Neuron (in vitro differentiated cells): ENCODE results near the gene SH2D3C.

Experiments used
- H2AFZ ChIP-seq: one replicate; pipeline ENCODE4 v1.6.1; 2013; ENCODE audit warnings: low read depth, mild to moderate bottlenecking, inconsistent platforms, low read length, moderate library complexity
- H3K27me3 ChIP-seq: one replicate; pipeline ENCODE4 v1.6.1; 2013; ENCODE audit warnings: low read length; ENCODE audit not compliant: insufficient read depth
- H3K36me3 ChIP-seq: one replicate; pipeline ENCODE4 v1.6.1; 2013; ENCODE audit warnings: low read length; ENCODE audit not compliant: insufficient read depth
- H3K4me1 ChIP-seq: one replicate; pipeline ENCODE4 v1.6.1; 2013; ENCODE audit warnings: low read length; ENCODE audit not compliant: insufficient read depth
- H3K4me3 ChIP-seq: 2 replicates; pipeline ENCODE4 v1.5.1; 2013; ENCODE audit warnings: mild to moderate bottlenecking, low read length, moderate library complexity
- H3K9me3 ChIP-seq: one replicate; pipeline ENCODE4 v1.6.1; 2013; ENCODE audit warnings: low read length

Gene SH2D3C

DNA sequence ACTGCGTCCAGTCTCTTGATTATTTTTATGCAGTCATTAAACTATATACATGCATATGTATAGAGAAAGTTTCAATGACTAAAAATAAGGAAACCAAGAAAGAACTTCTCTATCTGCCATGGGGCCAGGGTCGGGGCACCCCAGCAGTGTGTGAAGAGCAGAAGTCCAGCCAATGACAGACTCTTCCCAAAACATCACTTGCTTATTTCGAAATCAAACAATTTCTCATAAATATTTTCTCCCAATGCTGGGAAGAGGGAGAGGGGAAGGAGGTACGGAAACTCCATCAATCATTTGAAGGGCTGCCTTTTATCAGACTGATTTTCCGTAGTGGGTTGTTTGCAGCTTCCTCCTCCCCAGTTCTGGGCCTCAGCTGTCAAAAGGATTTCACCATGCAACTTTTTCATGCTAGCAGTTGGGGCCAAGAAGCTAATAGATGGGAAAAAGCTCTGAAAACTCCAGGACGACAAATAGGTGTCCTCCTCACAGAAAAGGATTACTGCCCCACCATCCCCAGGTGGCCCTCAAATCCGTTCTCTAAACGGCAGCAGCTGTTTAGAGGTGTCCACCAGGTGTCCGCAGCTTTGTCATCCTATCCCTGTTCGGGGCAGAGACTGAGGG lies 23.6 kb upstream of the SH2D3C start:
- no peaks in the 10 kb centered on the region for H3K27me3 ChIP-seq
- H3K36me3 ChIP-seq, result peaks cover 12% of the 10 kb centered on the region
- peaks cover 17% of the 10 kb centered on the region for H3K4me1 ChIP-seq
- H3K4me3 ChIP-seq, result peak overlapping the region; percentile 62
- H2AFZ ChIP-seq, result peak overlapping the region; percentile 88
- no peaks in the 10 kb centered on the region for H3K9me3 ChIP-seq

DNA sequence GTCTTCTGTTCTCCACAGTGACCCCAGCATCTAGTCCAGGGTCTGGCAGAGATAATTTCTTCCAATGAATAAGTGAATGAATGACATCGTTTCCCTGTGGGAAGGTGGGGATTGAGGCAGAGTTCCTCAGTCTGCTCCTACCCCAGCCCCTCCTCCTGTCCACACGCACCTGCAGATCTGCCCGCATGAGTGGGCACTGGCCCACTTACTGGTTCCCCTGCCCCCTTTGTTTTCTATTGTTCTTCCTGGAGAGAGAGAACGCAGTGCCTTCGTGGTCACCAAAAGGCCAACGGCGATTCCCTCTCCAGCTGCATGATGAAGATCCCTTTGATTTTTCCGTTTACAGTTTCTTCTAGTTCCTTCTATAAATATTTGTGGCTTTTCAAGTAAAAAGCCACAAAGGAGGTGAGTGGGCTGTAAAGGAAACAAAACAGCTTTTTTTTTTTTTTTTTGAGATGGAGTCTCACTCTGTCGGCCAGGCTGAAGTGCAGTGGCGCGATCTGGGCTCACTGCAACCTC lies 18.4 kb upstream of the SH2D3C start:
- Histone ChIP-seq H3K27me3 (no peaks in the 10 kb centered on the region), H3K4me1 (peaks cover under 1% of the 10 kb centered on the region), H3K9me3 (no peaks in the 10 kb centered on the region), H3K36me3 (no peaks in the 10 kb centered on the region), H2AFZ (no peak overlapping the region), H3K4me3 (no peak overlapping the region)

DNA sequence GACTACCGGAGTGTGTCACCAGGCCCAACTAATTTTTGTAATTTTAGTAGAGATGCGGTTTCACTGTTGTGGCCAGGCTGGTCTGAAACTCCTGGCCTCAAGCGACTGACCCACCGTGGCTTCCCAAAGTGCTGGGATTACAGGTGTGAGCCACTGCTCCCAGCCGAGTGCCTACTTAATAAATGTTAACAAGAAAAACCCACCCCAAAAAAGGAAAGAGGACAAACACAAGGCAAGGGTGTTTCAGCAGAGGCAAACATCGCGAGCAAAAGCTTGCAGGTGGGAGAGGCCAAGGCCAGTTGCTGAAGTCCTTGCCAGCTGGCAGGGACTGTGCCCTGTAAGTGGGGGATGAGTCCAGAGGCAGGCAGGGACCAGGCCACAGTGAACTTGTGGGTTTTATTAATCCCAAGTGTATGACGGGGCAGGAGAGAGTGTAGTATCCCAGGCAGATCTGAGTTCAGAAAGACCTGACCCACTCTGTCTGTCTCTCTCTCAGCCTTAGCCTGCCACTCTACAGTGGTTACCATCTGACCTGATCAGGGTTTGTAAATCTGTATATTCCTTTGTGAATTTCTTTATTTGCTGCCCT lies 17.9 kb upstream of the SH2D3C start:
- Histone ChIP-seq H3K4me3 (no peak overlapping the region), H3K36me3 (peaks cover 4% of the 10 kb centered on the region), H3K9me3 (no peaks in the 10 kb centered on the region), H2AFZ (no peak overlapping the region), H3K27me3 (no peaks in the 10 kb centered on the region), H3K4me1 (no peaks in the 10 kb centered on the region)

DNA sequence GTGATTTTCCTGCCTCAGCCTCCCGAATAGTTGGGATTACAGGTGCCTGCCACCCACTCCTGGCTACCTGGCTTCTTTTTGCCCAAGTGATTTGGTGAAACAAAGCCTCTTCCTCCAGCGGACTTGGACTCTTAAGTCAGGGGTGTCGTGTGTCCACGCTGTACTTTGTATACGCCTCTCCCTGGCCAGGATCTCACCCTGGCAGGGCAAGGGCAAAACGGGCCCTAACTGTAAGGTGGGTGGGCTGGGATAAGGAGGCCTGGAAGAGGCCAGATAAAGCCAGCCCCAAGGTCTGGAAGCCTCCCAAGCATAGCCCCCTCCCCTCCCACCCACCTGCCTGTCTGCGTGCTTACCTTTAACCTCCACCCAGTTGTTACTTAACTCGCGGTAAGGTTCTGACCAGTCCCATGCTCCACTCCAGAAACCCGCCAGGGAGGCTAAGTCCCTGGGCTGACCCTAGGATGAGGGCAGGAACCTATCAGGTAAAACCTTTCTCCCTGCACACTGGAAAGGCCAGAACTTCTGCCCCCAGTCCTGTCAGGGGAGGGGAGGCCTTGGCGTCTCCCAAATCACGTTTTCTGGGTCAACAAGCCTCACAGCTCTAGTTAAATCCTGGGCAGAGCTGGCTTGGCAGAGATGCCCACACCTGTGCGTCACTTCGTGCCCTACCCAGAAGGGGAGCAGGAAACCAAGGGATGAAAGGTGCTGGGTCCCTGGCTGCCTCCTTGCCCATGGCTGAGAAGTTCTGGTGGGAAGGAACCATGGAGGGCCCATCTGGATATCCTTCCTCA lies 15.7 kb upstream of the SH2D3C start:
- H3K4me3 ChIP-seq, result no peak overlapping the region
- no peak overlapping the region for H2AFZ ChIP-seq
- no peaks in the 10 kb centered on the region for H3K4me1 ChIP-seq
- no peaks in the 10 kb centered on the region for H3K9me3 ChIP-seq
- H3K36me3 ChIP-seq, result peaks cover 23% of the 10 kb centered on the region
- no peaks in the 10 kb centered on the region for H3K27me3 ChIP-seq

DNA sequence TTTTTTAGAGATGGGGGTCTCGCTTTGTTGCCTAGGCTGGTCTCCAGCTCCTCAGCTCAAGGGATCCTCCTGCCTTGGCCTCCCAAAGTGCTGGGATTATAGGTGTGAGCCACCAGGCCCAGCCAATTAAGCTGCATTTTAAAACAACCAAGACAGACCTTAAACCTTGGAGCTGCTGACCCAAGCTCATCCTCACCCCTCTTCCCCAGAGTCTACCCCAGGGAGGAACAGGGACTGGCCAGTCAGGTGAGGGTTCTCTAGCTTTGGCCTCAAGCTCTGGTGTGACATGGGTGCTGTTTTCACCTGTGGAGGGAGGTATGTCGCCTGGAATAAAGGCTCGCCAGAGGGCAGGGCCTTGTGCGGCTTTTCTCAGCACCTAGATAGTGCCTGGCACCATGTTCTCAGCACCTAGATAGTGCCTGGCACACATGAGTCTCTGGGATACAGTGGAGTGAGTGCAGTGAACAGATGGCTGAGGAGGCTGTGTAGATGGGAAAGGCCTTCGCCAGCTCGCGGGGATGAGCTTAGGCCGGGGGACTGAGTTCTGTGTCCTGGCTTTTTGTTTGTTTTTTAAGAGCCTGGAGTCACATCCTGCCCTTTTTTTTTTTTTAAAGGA lies 14.7 kb upstream of the SH2D3C start:
- no peaks in the 10 kb centered on the region for H3K4me1 ChIP-seq
- H2AFZ ChIP-seq, result no peak overlapping the region
- no peaks in the 10 kb centered on the region for H3K9me3 ChIP-seq
- no peaks in the 10 kb centered on the region for H3K27me3 ChIP-seq
- H3K36me3 ChIP-seq, result peaks cover 33% of the 10 kb centered on the region
- no peak overlapping the region for H3K4me3 ChIP-seq

DNA sequence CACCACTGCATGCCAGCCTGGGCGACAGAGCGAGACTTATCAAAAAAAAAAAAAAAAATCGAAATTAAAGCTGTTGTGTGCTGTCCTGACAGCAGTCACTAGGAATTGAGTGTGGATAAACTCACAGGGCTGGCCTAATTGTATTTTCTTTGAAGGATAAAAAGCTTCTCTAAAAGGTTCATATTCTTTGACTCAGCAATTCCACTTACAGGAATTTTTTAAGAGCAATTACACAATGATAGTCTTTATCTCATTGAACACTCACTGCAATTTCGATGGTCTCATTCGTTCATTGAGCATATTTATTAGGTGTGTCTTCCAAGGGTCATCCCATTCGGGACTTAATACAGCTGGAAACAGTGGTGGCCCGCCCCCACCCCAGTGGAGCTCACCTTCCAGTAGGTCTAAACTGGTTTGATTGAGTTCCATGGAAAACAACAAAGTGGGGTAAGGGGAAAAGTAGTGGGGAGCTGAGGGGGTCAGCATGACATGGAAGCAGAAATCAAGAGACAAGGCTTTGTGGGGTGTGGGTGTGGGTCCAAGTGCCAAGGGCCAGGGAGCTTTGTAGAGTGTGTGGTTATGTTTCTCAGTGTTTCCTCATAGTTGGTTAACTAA lies 14.1 kb upstream of the SH2D3C start:
- peaks cover 1% of the 10 kb centered on the region for H3K4me1 ChIP-seq
- H3K36me3 ChIP-seq, result peaks cover 40% of the 10 kb centered on the region
- no peaks in the 10 kb centered on the region for H3K27me3 ChIP-seq
- H3K4me3 ChIP-seq, result no peak overlapping the region
- H3K9me3 ChIP-seq, result no peaks in the 10 kb centered on the region
- no peak overlapping the region for H2AFZ ChIP-seq

DNA sequence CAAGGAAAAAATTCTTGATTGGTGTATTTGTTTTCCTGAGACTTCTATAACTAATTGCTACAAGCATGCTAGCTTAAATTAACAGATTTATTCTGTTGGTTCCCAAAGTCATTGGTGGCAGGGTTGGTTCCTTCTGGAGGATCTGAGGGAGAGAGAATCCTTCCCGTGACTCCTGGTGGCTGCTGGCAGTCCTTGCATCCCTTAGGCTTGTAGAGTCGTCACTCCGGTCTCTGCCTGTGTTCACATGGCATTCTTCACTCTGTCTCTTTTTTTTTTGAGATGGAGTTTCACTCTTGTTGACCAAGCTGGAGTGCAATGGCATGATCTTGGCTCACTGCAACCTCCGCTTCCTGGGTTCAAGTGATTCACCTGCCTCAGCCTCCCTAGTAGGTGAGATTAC lies 12.6 kb upstream of the SH2D3C start:
- H3K27me3 ChIP-seq, result no peaks in the 10 kb centered on the region
- H3K36me3 ChIP-seq, result peaks cover 44% of the 10 kb centered on the region
- peaks cover 9% of the 10 kb centered on the region for H3K4me1 ChIP-seq
- no peak overlapping the region for H3K4me3 ChIP-seq
- no peaks in the 10 kb centered on the region for H3K9me3 ChIP-seq
- H2AFZ ChIP-seq, result no peak overlapping the region

DNA sequence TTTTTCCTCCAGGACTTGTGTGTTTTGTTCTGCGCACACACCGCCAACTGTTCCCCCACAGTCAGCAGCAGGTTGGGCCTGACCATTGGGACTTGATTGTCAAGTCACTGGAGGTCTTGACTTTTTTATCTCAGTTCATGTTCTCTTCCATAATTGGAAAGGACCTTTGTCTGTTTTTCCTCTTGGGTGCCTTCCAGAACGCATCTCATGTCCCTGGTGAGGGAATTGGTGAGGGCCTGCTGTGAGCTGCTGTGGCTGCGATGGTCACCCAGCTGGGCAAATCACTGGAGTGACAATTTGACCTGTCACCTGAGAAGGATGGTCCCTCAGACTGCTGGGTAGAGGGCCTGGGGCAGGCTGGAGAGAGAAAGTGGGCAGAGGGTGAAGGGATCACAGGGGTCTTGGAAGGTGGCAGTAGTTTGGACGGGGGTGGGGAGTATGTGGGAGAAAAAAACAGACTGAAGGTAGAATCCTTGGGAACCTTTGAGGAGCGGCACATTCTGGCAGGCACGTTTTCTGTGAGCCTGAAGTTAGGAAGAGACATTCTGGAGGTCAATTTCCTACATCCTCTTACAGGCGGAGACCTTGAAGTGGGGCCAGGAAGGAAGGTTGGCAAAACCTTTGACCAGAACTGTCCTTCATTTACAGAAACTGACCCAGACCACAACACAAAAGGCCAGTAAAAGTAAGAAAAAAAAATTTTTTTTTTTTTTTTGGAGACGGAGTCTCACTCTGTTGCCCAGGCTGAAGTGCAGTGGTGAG lies 11.8 kb upstream of the SH2D3C start:
- peaks cover 9% of the 10 kb centered on the region for H3K4me1 ChIP-seq
- H3K36me3 ChIP-seq, result peaks cover 44% of the 10 kb centered on the region
- no peak overlapping the region for H3K4me3 ChIP-seq
- no peak overlapping the region for H2AFZ ChIP-seq
- H3K27me3 ChIP-seq, result no peaks in the 10 kb centered on the region
- H3K9me3 ChIP-seq, result no peaks in the 10 kb centered on the region

DNA sequence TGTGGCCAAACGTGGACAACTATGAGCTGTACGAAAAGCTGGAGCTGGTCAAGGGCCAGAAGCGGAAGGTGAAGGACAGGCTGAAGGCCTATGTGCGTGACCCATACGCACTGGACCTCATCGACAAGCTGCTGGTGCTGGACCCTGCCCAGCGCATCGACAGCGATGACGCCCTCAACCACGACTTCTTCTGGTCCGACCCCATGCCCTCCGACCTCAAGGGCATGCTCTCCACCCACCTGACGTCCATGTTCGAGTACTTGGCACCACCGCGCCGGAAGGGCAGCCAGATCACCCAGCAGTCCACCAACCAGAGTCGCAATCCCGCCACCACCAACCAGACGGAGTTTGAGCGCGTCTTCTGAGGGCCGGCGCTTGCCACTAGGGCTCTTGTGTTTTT lies 10.7 kb upstream of the SH2D3C start:
- Histone ChIP-seq H3K9me3 (no peaks in the 10 kb centered on the region), H3K36me3 (peaks cover 44% of the 10 kb centered on the region), H3K4me1 (peaks cover 11% of the 10 kb centered on the region), H3K4me3 (no peak overlapping the region), H3K27me3 (no peaks in the 10 kb centered on the region), H2AFZ (no peak overlapping the region)

DNA sequence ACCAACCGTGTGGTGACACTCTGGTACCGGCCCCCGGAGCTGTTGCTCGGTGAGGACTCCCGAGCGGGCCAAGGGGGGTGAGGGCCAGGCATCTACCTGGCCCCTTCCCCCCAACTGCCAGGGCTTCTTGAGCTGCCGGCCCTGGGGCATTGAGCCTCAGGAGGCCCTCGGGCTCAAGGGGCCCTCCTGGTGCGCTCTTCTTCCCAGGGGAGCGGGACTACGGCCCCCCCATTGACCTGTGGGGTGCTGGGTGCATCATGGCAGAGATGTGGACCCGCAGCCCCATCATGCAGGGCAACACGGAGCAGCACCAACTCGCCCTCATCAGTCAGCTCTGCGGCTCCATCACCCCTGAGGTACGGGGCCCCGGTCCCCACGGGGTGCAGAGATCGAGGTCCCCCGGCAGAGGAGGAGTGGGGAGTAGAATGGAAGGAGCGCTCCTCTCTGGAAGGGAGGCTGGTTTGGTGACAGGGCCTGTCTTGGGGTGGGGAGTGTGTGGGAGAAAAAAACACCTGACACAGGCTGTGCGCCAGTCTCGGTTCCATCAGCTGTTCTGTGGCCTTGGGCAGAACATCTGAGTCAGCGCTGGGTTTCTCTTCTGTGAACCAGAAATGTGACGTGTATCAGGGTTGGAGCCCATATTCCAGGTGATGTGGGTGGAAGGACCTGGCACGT lies 10.0 kb upstream of the SH2D3C start:
- H3K36me3 ChIP-seq, result peaks cover 44% of the 10 kb centered on the region
- H3K9me3 ChIP-seq, result no peaks in the 10 kb centered on the region
- H3K4me3 ChIP-seq, result no peak overlapping the region
- H3K27me3 ChIP-seq, result no peaks in the 10 kb centered on the region
- H2AFZ ChIP-seq, result no peak overlapping the region
- H3K4me1 ChIP-seq, result peaks cover 11% of the 10 kb centered on the region

DNA sequence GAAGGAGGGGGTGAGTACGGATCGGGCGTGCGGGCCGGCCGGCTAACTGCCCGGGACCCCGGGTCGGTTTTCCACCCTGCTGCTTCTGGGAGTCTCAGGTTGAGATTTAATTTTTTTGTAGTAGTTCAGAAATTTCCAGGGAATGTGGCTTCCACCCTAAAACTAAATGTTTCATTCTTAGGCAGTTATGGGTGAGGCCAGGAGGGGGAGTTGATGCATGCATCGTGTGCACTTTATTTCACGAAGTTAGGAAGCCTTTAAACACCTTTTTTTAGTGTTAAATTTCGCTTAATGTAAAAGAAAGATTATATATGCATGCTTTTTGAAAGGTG lies 8.3 kb upstream of the SH2D3C start:
- no peak overlapping the region for H2AFZ ChIP-seq
- peaks cover 14% of the 10 kb centered on the region for H3K4me1 ChIP-seq
- H3K9me3 ChIP-seq, result no peaks in the 10 kb centered on the region
- no peaks in the 10 kb centered on the region for H3K27me3 ChIP-seq
- H3K4me3 ChIP-seq, result peak overlapping the region; percentile 91
- peaks cover 44% of the 10 kb centered on the region for H3K36me3 ChIP-seq
